GM19452 (cell line): ENCODE measurements around the gene PPP6R3.

ENCODE experiments used
- ATAC-seq: cut with Tn5 transposase; IDR thresholded peaks from one replicate; pipeline ENCODE4 v1.9.1; 2021; ENCODE audit not compliant: unreplicated experiment

Gene PPP6R3, protein sequence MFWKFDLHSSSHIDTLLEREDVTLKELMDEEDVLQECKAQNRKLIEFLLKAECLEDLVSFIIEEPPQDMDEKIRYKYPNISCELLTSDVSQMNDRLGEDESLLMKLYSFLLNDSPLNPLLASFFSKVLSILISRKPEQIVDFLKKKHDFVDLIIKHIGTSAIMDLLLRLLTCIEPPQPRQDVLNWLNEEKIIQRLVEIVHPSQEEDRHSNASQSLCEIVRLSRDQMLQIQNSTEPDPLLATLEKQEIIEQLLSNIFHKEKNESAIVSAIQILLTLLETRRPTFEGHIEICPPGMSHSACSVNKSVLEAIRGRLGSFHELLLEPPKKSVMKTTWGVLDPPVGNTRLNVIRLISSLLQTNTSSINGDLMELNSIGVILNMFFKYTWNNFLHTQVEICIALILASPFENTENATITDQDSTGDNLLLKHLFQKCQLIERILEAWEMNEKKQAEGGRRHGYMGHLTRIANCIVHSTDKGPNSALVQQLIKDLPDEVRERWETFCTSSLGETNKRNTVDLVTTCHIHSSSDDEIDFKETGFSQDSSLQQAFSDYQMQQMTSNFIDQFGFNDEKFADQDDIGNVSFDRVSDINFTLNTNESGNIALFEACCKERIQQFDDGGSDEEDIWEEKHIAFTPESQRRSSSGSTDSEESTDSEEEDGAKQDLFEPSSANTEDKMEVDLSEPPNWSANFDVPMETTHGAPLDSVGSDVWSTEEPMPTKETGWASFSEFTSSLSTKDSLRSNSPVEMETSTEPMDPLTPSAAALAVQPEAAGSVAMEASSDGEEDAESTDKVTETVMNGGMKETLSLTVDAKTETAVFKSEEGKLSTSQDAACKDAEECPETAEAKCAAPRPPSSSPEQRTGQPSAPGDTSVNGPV

DNA sequence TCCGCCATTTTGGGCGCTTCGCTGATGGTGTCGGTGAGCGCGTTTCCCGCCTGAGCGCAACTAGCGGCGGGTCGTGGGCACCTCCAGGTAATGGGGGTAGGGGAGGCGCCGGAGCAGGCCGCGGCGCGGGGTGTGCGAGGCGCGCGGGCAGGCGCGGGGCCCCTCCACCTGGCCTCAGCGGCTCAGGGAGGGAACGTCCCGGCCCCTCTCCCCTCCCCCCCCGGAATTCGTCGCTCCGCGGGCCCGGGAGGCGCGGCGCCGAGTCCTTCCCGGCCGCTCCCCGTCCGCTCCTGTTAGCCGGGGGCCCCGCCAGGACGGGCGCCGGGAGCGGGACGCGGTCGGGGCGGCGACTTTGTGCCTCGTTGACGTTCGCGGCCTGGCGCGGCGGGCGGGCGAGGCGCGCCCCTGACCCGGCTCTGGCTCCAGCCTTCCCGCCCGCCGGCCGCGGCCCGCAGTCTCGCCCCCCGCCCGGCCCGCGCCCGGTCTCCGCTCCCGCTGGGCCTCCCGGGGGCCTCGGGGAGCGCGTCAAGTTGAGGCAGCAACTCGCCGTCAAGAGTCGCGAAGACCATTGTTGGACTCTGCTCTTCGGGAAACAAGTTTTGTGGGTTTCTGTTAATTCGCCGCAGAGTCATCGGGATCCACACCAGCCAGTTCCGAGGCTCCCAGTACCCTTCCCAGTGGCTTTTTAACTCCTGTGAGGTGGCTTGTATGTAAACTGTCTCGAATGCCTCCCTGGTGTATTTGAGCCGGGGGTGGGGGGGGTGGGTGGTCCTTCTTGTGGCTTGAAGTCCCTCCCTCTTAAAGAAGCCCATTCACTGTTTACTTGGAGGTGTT, at the start of gene PPP6R3:
Gene PPP6R3 (plus strand): TSS at position 12 of the 834 bp plus-strand sequence. CDS start 76,913 bp downstream, outside the sequence.
- peak; percentile 40 for ATAC-seq

DNA sequence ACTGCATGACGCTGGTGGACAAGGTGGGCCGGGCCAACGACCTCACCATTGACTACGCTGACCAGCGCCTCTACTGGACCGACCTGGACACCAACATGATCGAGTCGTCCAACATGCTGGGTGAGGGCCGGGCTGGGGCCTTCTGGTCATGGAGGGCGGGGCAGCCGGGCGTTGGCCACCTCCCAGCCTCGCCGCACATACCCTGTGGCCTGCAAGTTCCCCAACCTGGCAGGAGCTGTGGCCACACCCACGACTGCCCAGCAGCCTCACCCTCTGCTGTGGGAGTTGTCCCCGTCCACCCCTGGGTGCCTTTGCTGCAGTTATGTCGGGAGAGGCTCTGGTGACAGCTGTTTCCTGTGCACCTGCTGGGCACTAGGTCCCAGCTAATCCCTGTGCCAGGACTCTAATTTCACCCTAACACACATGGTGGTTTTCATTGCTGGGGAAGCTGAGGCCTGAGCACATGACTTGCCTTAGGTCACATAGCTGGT, 49.0 kb upstream of the PPP6R3 start:
- no peak for ATAC-seq

DNA sequence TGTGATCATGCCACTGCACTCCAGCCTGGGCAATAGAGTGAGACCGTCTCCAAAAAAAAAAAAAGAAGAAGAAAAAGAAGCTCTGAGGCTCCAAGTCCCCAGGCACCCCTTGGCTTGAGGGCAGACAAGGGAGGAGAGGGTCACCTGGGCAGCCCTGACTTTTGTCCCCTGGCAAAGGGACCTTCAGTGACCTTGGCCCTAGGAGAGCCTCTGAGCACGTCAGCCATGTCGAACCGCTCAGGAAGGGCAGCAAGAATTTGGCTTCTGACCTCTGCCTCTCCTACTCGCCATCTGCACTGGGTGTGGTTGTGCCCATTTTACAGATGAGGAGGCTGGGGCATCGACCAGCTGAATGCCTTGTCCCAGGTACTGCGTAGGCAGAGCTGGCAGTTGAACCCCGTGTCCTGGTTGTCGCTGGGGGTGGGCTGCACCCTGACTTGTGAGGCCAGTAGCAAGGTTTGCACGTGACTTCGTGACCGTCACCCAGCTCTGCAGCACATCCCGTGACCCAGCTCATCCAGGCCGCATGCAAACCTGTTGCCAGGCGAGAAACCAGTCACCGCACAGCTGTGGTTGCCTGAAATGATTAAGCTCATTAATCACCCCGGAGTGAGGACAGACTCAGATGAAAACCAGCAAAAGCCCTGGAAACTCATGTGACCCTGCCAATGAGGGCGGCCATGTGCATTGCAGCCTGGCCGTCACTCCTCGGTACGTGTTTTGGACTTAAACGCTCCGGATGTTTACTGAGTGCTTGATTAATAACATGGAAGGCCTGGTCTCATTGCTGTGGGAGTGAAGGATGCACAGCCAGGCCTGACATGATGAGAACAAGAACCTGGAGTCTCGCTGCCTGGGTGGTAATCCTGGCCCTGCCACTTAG, 47.7 kb upstream of the PPP6R3 start:
- no peak for ATAC-seq

DNA sequence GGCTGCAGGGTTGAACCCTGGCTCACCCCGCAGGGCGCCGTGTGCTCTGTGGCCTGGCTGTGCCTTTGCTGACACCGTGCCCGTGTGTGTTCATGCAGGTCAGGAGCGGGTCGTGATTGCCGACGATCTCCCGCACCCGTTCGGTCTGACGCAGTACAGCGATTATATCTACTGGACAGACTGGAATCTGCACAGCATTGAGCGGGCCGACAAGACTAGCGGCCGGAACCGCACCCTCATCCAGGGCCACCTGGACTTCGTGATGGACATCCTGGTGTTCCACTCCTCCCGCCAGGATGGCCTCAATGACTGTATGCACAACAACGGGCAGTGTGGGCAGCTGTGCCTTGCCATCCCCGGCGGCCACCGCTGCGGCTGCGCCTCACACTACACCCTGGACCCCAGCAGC, 47.0 kb upstream of the PPP6R3 start:
- ATAC-seq, result no peak

DNA sequence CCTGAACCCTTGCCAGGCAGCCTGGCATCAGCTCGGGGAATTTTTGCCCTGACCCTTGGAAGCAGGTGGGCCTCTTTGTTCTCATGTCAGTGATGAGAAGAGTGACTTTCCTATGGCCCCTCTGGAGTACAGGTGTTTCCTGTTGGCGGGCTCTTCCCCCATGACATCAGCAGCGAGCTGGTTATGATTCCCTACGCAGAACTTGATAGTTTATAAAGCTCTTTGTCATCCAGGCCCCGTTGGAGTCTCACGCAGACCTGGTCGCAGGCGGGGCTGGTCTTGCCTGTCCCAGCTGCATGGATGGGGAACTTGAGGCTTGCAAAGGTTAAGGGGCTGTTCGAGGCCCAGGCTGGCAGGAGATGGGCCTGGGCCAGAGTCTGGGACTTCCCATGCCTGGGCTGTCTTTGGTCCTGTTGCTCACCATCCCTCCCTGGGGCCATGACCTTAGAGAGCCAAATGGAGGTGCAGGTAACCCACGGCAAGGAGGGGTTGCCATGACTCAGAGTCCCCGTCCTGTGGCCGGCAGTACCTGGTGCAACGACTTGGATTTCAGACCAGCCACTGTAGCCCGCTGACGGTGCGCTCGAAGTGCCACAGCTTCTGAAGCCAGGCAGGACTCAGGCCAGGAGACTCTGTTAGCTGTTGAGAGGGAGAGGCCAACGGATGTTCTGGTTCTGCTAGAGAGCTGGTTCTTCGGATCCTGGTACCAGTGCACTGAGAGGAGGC, 45.9 kb upstream of the PPP6R3 start:
- no peak for ATAC-seq

DNA sequence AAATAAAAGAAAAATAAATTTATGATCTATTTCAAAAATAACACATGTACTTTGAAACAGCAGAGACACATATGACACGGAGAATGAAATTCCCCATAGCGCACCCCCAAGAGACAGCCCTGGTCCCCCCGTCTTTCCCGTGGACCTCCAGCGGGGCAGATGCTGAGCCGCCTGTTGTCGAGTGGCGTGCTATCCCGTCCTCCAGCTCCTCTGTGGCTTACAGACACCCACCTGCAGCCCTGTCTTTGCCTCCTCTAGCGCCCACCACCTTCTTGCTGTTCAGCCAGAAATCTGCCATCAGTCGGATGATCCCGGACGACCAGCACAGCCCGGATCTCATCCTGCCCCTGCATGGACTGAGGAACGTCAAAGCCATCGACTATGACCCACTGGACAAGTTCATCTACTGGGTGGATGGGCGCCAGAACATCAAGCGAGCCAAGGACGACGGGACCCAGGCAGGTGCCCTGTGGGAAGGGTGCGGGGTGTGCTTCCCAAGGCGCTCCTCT, 44.4 kb upstream of the PPP6R3 start:
- no peak for ATAC-seq

DNA sequence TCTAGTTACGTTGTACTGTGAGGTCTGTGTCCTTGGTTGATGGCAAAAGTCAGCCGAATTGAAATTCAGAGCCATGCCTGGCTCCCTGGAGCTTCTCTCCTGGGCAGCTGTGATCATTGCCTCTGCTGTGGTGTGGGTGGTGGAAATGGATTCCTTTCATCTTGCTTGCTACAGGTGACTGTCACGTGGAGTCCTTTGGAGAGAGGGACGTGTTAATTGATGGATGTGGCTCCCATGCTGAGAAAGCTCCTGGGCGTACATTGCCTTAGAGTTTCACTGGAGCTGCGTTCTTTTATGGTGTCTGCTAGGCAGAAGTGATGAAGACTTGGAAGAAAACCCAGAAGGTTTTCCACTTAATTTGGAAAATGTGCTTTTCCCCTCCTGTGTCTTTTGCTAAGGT, 41.9 kb upstream of the PPP6R3 start:
- ATAC-seq, result no peak

DNA sequence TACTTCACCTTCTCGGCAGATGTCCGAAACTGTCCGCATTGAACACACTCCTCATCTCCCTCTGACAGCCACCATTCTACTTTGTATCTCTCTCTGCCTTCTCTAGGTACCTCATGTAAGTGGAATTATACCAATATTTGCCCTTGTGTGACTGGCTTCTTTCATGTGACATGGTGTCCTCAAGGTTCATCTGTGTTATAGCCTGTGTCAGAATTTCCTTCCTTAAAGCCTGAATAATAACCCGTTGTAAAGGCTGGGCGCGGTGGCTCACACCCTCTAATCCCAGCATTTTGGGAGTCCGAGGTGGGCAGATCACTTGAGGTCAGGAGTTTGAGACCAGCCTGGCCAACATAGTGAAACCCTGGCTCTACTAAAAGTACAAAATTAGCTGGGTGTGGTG, 40.4 kb upstream of the PPP6R3 start:
- ATAC-seq, result no peak

DNA sequence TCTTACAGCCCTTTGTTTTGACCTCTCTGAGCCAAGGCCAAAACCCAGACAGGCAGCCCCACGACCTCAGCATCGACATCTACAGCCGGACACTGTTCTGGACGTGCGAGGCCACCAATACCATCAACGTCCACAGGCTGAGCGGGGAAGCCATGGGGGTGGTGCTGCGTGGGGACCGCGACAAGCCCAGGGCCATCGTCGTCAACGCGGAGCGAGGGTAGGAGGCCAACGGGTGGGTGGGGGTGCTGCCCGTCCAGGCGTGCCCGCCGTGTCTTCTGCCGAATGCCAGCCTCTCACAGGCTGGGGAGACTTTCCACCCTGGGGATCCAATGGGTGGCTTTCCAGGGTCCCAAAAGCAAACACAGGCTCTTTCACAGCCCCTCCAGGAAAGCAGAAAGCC, 37.1 kb upstream of the PPP6R3 start:
- no peak for ATAC-seq

DNA sequence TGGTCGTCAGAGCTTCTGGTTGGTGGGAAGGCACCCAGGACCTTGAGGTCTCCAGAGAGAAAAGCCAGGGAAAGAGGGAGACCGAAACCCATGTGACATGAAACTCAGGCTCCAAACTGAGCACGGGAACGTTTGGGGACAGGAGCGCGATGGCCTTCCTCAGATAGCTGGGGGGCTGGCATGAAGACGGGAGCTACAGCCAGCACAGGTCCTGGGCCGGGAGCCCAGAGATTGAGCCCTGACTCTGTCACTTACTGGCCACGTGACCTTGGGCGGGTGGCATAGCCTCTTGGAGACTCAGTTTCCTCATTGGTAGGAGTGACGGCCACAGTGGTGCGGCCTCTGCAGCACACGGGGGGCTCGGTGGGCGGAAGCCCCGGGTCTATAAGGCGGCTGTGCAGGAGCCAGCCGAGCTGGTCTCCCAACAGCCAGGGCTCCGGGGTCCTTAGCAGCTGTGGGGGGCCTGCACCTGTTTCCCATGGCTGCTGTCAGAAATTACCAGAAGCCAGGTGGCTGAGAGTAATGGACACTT, 36.4 kb upstream of the PPP6R3 start:
- ATAC-seq, result no peak

DNA sequence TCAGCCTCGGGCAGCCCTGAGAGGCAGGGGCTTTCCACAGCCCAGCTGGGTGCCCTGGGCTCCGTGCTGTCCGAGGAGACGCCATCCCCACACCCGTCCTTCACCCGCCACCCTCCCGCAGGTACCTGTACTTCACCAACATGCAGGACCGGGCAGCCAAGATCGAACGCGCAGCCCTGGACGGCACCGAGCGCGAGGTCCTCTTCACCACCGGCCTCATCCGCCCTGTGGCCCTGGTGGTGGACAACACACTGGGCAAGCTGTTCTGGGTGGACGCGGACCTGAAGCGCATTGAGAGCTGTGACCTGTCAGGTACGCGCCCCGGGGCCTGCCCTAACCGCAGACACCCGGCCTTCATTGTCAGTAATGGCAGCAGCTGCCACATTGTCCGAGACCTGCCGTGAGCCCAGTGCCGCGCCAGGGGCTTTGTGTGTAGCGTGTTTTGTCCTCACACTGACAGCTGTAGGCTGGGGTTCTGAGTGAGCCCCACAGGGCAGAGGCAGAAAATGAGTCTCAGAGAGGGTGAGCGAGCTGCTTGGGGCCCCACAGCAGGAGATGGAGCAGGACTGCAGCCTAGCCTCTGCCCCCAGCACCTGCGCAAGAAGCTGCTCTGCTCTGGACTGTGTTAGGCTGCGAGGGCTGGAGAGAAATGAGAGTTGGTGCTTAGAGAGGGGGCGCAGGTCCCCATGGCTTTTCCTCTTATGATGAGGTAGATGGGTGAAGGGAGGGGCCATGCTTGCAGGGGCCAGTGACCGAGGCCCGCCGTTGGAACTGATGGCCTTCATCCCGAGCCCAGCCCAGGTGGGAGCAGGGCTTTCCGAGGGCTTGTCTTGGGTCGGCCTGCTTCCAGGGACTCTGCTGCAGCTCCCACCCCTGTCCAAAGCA, 35.3 kb upstream of the PPP6R3 start:
- no peak for ATAC-seq

DNA sequence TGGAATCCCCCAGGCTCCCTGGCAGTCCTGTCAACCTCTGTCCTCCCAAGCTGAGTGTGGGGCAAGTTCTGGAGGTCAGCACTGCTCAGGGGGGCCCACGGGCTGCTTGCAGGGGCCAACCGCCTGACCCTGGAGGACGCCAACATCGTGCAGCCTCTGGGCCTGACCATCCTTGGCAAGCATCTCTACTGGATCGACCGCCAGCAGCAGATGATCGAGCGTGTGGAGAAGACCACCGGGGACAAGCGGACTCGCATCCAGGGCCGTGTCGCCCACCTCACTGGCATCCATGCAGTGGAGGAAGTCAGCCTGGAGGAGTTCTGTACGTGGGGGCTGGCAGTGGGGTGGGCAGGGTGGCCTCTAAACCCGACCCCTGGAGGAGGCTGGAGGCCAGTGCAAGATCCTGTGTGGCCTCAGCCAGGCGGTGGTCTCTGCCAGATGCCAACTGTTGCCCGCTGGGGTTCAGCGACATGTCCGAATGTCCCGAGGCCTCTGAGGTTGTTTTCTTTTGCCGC, 34.6 kb upstream of the PPP6R3 start:
- ATAC-seq, result no peak

DNA sequence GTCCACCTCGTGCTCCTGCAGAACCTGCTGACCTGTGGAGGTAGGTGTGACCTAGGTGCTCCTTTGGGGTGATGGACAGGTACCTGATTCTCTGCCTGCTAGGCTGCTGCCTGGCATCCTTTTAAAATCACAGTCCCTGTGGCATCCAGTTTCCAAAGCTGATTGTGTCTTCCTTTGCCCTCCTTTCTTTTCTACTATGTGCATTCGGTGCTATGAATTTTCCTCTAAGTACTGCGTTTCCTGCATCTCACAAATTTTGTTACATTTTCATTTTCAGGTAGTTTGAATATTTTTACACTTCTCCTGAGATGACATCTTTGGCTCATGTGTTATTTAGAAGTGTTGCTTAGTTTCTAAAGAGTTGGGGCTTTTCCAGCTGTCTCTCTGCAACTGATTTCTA, 30.9 kb upstream of the PPP6R3 start:
- no peak for ATAC-seq

DNA sequence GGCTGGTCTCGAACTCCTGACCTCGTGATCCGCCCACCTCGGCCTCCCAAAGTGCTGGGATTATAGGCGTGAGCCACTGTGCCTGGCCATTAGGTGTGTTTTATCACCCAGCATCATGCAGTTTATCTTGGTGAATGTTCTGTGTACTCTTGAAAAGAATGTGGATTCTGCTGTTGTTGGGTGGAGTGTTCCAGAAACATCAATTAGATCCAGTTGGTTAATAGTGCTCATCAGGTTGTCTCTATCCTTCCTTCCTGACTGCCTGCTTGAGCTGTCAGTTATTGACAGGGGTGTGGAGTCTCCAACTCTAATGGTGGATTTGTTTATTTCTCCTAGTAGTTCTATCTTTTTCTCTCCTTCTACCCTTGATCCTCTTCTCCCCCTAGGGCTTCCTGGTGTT, 30.2 kb upstream of the PPP6R3 start:
- ATAC-seq, result no peak

DNA sequence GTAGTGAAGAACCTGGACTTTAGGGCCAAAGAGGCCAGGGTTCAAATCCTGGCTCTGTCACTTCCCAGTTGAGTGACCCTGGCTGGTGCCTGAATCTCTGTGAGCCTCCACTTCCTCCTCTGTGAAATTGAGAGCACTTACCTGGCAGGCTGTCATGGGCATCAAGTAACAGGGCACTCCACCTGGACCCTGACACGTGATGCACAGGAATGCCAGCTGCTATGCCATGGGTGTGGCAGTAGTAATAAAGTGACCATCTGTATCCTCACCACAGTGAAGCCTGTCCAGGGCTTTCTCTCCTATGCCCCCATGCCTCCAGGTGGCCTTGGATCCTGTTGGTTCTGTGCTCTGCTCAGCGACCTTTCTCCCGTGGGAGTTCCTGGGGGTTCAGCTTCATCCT, 29.8 kb upstream of the PPP6R3 start:
- ATAC-seq, result no peak

DNA sequence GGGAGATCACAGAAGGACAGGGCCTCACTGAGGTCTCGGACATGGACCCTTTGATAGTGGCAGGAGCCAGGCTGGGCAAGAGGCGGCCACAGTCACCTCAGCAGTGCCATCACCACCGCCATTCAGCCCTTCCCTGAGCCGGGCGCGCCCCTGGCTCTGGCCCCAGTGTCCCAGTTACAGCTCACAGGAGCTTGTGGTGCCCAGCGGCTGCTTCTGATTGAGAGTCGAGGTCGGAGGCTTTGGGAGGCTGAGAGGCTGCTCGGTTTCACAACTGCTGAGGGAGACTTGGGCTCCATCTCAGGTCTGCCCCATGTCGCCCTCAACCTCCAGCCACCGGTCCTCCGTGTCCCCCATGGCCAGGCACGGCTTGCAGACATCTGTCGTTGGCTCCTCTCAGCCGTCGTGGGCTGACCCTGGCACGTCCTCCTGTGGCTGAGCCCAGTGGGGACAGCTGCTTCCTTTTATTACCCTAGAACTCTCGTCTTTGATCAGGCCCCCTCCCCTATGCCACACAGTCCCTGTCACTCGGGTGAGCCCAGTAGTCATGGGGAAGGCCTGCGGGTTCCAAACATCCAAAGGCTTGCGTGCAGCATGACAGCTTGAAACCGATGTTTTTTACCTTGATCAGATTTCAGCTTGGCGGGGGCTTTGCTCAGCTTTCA, 28.4 kb upstream of the PPP6R3 start:
- ATAC-seq, result no peak

DNA sequence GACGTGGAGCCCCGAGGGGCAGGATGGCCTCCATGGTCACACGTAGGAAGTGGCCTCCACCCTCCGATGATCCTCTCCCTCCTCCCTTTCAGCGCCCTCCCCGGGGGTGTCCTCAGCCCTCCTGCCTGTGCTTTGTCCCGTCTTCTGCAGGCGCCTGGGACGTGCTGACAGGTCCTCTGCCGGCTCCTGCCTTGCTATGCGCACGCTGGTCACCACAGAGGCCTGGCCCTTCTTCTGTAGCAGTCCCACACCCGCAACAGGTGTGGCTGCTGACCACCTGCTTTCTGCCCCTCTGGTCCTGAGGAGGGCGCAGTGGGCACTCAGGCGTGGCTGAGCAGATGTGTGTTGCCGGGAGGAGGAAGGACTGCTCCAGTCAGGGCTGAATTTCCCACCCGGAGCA, 27.7 kb upstream of the PPP6R3 start:
- no peak for ATAC-seq
